Ovary (tissue), 3 donors: ENCODE data around the gene PLBD2.

Experiments
- POLR2A ChIP-seq: fragments of 450-650 bp; IDR thresholded peaks from one replicate; pipeline ENCODE4 v1.6.1; 2017; ENCODE audit warnings: antibody characterized with exemption, mild to moderate bottlenecking, moderate library complexity
- TF ChIP-seq, protein P1 (sequence below), 3 donors: fragments of 450-650 bp in 2 of 3; fragments of 200-600 bp in 1 of 3; IDR thresholded peaks; one replicate each; pipeline versions ENCODE4 v1.5.1 to v1.8.0; 2016 to 2022; ENCODE audit warnings: antibody characterized with exemption in 3 of 3, mild to moderate bottlenecking in 1 of 3
- donor health status: DM: no; HTN: no; CAD: no.

DNA sequence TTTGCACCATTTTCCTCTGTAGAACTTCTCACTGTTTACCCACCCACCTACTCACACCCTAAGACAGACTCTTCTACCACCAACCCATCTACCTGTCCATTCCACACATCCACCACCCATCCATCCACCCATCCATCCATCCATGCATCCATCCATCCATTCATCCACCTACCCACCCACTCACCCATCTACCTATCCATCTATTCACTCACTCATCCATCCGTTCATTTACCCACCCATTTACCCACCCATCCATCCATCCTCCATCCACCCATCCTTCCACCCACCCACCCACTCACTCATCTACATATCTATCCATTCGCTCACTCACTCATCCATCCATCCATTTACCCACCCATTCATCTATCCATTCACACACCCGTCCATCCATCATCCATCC is 15.1 kb downstream of the PLBD2 start:
- no peak for TF ChIP-seq POLR2A
- TF ChIP-seq, protein P1, sequence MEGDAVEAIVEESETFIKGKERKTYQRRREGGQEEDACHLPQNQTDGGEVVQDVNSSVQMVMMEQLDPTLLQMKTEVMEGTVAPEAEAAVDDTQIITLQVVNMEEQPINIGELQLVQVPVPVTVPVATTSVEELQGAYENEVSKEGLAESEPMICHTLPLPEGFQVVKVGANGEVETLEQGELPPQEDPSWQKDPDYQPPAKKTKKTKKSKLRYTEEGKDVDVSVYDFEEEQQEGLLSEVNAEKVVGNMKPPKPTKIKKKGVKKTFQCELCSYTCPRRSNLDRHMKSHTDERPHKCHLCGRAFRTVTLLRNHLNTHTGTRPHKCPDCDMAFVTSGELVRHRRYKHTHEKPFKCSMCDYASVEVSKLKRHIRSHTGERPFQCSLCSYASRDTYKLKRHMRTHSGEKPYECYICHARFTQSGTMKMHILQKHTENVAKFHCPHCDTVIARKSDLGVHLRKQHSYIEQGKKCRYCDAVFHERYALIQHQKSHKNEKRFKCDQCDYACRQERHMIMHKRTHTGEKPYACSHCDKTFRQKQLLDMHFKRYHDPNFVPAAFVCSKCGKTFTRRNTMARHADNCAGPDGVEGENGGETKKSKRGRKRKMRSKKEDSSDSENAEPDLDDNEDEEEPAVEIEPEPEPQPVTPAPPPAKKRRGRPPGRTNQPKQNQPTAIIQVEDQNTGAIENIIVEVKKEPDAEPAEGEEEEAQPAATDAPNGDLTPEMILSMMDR (IDR thresholded peaks at IDR 0.05), result no peak
